ENCODE results near the gene STC2.

The STC2 gene

DNA sequence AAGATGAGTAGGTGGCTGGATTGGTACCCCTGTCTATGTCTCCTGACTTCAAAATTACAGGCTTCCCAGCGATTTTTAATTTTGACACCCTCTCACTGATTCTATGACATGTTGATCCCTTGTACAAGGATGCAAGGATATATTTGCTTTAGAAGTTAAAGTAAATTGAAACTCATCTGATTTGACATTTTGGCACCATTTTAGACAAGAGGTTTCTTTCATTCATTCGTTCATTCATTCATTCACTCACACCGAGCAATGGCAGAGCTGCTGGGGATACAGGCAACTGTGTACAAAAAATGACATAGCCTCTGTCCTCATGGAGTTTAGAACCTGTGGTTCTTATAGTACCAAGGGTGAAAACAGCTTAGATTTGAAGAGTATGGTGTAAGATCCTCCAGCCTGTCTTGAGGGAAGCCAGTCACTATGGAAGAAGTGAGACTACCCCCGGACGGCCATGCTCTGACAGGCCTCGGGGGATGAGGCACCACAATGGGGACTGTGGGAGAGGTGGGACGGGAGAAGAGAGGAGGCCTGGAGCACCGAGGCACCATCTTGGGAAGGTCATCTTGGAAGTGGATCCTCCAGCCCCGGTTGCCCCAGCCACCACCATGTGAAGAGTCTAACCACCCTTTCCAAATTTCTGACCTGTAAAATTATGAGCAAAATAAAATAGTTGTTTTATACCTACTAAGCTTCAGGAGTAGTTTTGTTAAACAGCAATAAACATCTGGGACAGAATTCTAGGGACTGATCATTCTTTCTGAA lies 16.2 kb downstream of the STC2 start:
- DNase-seq, result no peak
- H3K27me3 Mint-ChIP-seq, result peaks cover 84% of the 10 kb centered on the region
- H3K4me1 Mint-ChIP-seq (ENCODE audit: low read depth), result no peaks in the 10 kb centered on the region
- H3K36me3 Mint-ChIP-seq (ENCODE audit: low read depth), result no peaks in the 10 kb centered on the region
- no peak overlapping the region for H3K27ac Mint-ChIP-seq
- H3K9me3 Mint-ChIP-seq, result peaks cover 10% of the 10 kb centered on the region
- H3K4me3 Mint-ChIP-seq, result no peak overlapping the region

DNA sequence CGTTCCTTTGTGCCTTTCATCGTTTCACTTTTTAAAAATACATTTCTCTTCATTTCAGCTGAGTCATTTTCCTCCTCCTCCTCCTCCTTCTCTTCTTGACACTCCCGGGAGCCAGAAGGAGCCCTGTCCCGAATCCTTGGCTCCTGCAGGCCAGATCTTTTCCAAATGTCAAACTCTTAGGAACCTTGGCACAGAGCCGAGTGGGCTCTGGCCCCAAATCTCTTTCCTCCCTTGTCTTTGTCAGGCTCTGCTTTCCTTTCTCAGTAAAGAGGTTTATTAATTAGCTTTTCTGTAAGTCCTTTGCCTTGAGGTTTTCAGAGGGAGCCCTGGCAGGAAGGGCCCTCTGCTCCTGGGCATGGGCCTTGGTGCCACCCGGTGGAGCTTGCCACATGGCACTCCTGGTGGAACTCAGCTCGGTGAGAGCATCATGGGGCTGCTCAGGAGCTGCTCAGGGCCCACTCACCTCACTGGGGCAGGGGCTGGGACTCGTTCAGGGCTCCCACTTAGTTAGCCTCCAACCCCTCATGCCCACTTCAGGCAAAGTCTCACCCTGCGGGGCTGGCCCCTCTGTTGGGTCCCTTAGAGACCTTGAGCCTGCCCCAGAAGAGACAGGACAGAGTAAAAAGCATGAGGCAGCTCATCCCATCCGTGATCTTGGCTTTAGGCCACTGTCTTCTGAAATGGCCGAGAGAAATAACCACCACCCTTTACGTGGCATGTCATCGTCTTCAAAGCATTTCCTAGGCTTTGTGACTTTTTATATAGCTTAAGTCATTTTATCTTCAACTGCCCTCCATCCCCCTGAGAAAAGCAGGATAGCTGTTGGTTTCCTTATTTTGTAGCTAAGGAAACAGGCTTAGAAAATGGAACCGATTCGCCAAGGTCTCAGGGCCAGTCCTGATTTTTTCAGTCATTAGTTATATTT lies 17.1 kb downstream of the STC2 start:
- DNase-seq, result no peak
- H3K4me1 Mint-ChIP-seq (ENCODE audit: low read depth), result no peaks in the 10 kb centered on the region

DNA sequence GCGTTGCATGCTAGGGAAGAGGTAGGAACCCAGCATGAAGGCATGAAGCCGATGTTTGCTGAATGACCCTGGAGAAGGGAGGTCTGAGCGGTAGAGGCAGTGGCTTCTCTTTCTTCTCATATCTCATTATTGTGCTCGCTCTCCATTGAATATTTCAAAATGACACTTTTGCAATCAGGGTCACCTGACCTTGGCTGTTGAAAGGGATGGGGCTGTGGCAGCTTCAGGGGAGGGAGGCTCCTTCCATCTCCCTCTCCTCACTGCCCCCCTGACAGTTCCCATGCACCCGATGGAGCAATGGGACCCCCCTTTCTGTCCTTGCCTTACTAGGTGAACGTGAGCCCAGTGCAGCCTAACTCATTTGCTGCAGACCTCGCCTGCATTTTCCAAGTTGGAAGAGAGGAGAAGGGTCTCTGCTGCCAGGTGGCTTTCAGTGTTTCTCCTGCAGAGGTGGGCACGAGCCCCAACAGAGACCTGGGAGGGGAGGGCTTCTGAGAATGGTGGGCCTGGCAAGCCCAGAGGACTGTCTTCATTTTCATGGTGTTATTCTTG lies 17.9 kb downstream of the STC2 start:
- Mint-ChIP-seq H3K4me3 (no peak overlapping the region), H3K27me3 (peaks cover 79% of the 10 kb centered on the region), H3K4me1 (ENCODE audit: low read depth) (no peaks in the 10 kb centered on the region), H3K27ac (no peak overlapping the region), H3K9me3 (peaks cover 10% of the 10 kb centered on the region), H3K36me3 (ENCODE audit: low read depth) (no peaks in the 10 kb centered on the region)
- no peak for DNase-seq

More for the DNA sequence above, 17.1 kb downstream of the STC2 start:
- H3K27me3 Mint-ChIP-seq, result peaks cover 85% of the 10 kb centered on the region
- H3K9me3 Mint-ChIP-seq, result peaks cover 10% of the 10 kb centered on the region
- H3K4me3 Mint-ChIP-seq, result no peak overlapping the region
- no peak overlapping the region for H3K27ac Mint-ChIP-seq
- no peaks in the 10 kb centered on the region for H3K36me3 Mint-ChIP-seq (ENCODE audit: low read depth)

DNA sequence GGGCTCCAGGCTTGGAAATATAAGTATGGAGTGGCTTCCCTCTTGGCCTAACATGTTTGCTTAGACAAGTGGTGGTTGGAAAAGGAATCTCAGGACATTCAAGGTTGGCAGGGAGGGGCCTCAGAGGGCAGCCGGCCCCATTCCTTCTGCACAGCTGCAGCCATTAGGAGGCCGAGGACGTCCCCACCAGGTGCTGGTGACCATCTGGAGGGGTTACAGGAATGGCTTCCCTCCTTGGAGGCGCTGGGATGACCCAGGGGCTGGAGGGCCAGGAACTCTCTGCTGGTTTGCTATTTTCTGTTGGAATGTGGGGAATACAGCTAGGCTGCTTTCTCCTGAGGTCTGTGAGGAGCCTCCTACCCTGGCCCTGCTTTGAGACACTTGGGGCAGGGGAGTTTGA lies 18.5 kb downstream of the STC2 start:
- DNase-seq, result no peak
- H3K9me3 Mint-ChIP-seq, result peaks cover 10% of the 10 kb centered on the region
- H3K4me3 Mint-ChIP-seq, result no peak overlapping the region
- peaks cover 74% of the 10 kb centered on the region for H3K27me3 Mint-ChIP-seq
- H3K27ac Mint-ChIP-seq, result no peak overlapping the region
- H3K4me1 Mint-ChIP-seq (ENCODE audit: low read depth), result no peaks in the 10 kb centered on the region
- no peaks in the 10 kb centered on the region for H3K36me3 Mint-ChIP-seq (ENCODE audit: low read depth)

DNA sequence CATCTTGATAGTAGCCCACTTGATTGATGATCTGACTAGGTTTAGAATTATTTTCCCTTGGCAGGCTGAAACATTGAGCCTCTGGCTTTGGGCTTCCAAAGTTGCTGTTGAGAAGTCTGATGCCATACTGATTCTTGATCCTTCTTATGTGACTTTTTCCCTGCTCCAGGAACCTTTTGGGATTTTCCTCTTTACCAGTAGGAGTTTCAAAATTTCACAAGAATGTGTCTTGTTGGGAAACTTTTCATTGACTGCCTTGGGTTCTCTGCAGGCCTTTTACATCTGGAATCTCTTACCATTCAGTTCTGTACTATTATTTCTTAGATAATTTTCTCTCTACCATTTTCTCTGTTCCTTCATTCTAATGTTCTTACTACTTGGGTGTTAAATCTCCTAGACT lies 20.0 kb downstream of the STC2 start:
- H3K4me3 Mint-ChIP-seq, result no peak overlapping the region
- no peaks in the 10 kb centered on the region for H3K4me1 Mint-ChIP-seq (ENCODE audit: low read depth)
- H3K27ac Mint-ChIP-seq, result no peak overlapping the region
- peaks cover 67% of the 10 kb centered on the region for H3K27me3 Mint-ChIP-seq
- peaks cover 10% of the 10 kb centered on the region for H3K9me3 Mint-ChIP-seq
- no peak for DNase-seq
- no peaks in the 10 kb centered on the region for H3K36me3 Mint-ChIP-seq (ENCODE audit: low read depth)

DNA sequence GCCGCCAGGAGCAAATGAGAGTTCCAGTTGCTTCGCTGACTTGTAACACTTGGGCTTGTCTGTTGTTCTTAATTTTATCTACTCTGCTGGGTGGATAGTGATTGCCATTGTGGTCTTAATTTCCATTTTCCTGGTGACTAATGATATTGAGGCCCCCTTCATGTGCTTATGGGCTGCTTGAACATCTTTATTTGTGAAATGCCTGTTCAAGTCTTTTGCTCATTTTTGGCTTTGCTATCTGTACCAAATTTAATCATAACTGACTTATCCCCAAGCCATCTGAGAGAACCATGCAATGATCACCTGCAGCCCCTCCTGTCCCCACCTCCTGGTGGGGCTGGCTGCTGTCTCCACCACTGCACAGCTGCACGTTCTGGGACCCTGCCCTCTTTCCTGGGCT lies 20.5 kb downstream of the STC2 start:
- H3K4me1 Mint-ChIP-seq (ENCODE audit: low read depth), result no peaks in the 10 kb centered on the region
- no peaks in the 10 kb centered on the region for H3K36me3 Mint-ChIP-seq (ENCODE audit: low read depth)
- H3K9me3 Mint-ChIP-seq, result peaks cover 10% of the 10 kb centered on the region
- no peak for DNase-seq
- no peak overlapping the region for H3K4me3 Mint-ChIP-seq
- H3K27me3 Mint-ChIP-seq, result peaks cover 65% of the 10 kb centered on the region
- no peak overlapping the region for H3K27ac Mint-ChIP-seq

DNA sequence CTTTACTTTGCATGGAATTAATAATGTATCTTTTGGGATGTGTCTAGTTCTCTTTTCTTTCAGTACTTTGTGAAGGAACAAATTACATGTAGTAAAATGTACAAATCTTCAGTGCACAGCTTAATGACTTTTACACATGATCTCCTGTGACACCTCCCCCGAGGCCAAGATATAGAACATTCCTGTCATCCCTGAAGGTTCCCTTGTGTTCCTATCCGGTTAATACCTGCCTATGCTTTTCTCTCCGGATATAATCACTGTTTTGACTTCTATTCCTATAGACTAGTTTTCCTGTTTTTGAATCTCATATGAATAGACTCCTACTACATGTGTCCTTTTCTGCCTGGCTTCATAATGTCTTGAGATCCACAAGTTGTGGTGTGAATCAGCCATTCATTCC lies 21.5 kb downstream of the STC2 start:
- Mint-ChIP-seq H3K27ac (no peak overlapping the region), H3K27me3 (peaks cover 61% of the 10 kb centered on the region), H3K36me3 (ENCODE audit: low read depth) (no peaks in the 10 kb centered on the region), H3K4me3 (no peak overlapping the region), H3K9me3 (peaks cover 10% of the 10 kb centered on the region), H3K4me1 (ENCODE audit: low read depth) (no peaks in the 10 kb centered on the region)
- DNase-seq, result no peak

DNA sequence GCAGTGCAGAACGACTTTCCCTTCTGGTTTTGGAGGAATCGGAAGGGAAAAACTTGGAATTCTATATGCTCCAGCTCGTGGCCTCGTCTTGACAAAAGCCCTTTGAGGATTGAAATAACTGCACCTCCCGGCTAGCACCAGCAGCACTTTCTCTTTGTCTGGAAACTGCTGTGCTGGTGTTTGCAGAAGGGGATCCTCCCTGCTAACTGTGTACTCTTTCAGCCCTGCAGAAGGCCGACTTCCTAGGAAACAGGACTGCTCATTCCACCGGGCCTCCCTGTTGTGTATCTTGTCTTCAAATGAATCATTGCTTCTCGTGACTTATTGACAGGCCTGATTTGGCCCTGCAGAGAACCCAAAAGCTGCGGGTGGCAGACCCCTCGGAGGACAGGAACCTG lies 23.6 kb downstream of the STC2 start:
- no peaks in the 10 kb centered on the region for H3K4me1 Mint-ChIP-seq (ENCODE audit: low read depth)
- H3K27me3 Mint-ChIP-seq, result peaks cover 46% of the 10 kb centered on the region
- no peak overlapping the region for H3K27ac Mint-ChIP-seq
- no peaks in the 10 kb centered on the region for H3K36me3 Mint-ChIP-seq (ENCODE audit: low read depth)
- DNase-seq, result no peak
- peaks cover 10% of the 10 kb centered on the region for H3K9me3 Mint-ChIP-seq
- no peak overlapping the region for H3K4me3 Mint-ChIP-seq

DNA sequence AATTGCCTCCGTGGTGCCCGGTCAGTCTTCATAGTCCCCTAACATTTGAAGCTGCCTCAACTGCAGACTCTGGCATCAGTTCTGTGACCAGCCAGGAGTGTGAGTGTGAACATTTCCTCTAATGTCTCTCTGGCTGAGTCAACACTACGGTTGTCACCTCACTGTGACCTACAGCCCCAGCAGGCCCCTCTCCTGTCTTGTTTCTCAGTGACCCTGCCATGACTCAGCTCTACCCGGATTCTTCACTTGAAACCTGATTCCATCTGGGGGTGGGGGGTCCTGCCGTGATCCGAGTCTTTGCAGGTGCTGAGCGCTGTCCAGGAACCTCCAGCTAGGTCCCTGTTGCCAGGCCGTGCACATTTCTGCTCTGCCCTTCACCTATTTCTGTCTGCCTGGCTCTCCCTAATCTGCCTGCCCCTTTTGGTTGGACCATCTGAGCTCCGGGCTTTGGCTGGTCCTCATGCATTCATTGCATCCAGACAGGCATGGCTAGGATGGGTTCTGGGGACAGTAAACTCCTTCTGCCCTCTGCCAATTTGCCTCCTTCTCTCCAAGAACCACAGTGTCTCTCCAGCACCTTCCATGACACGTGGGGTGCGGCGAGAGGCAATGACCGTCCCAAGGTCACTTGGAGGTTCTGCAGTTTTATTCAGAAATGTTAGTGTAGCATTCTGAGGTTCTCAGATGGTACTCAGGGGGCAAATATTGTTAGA lies 24.2 kb downstream of the STC2 start:
- no peak for DNase-seq
- no peak overlapping the region for H3K27ac Mint-ChIP-seq
- H3K4me3 Mint-ChIP-seq, result no peak overlapping the region
- H3K9me3 Mint-ChIP-seq, result peaks cover 10% of the 10 kb centered on the region
- H3K27me3 Mint-ChIP-seq, result peaks cover 46% of the 10 kb centered on the region
- H3K4me1 Mint-ChIP-seq (ENCODE audit: low read depth), result no peaks in the 10 kb centered on the region
- H3K36me3 Mint-ChIP-seq (ENCODE audit: low read depth), result no peaks in the 10 kb centered on the region

DNA sequence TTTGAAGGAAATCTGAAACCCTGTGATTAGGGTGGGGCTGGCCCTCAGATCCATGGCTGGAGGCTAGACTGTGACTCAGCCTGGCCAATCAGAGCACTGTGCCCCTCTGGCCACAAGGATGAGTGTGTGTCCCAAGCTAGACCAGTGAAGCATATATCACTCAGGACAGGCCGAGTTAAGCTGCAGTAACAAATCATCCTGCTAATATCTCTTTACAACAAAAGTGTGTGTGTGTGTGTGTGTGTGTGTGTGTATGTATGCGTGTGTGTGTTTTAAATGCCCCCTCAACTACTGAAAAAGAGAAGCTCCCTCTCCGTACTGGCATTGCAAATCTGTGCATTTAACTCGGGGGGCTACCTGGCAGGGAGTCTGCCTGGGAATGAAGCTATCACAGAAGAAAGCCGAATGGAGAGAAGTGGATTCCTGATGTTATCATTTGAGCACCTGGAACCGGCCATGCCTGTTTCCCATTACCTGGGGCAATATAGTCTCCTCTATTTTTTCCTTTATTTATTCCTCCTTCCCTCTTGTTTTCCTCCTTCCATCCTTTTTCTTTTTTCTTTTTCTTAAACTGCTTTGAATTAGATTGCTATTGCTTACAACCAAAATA lies 25.6 kb downstream of the STC2 start:
- peaks cover 42% of the 10 kb centered on the region for H3K27me3 Mint-ChIP-seq
- DNase-seq, result no peak
- H3K4me1 Mint-ChIP-seq (ENCODE audit: low read depth), result no peaks in the 10 kb centered on the region

DNA sequence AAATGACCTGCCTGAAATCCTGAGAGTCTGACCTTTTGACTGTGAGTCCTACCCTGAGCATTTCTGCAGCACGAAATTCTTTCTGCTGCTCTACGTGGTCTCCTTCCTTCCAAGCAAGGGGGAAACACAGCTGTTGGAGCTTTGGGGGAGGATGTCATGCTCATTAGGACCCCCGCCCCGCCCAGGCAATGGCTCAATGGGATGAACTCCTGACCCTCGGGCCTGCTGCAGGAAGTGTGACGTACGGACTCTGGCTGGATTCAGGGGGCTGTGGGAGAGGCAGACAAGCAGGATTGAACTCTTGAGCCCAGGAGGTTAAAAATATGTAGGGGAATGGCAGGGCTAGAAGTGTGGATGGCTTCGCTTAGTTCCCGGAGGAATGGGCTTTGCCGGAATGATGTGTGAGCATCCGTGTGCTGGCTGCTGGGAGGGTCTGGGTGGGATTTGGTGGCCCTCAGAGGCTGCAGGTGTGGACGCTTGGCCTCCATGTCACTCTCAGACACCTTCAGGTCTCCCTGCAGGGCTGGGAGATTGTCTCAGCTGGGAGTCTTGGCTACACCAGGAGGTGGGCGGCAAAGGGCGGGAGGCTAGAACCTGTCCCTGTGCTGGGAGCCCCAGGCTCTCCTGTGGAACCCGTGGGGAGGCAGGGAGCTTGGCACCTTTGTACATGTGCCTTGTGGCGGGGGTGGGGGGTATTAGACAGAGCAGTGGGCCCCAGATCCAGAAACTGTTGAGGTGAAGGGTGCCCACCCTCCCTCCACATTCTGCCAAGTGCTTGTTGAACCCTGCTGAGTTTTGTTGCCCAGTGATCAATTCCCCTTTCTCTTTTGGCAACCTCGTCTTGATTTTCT lies 26.3 kb downstream of the STC2 start:
- no peak for DNase-seq
- Mint-ChIP-seq H3K36me3 (ENCODE audit: low read depth) (no peaks in the 10 kb centered on the region), H3K4me3 (no peak overlapping the region), H3K9me3 (no peaks in the 10 kb centered on the region), H3K4me1 (ENCODE audit: low read depth) (no peaks in the 10 kb centered on the region), H3K27ac (no peak overlapping the region), H3K27me3 (peaks cover 44% of the 10 kb centered on the region)

More for the DNA sequence above, 25.6 kb downstream of the STC2 start:
- Mint-ChIP-seq H3K4me3 (no peak overlapping the region), H3K27ac (no peak overlapping the region), H3K9me3 (peaks cover 1% of the 10 kb centered on the region), H3K36me3 (ENCODE audit: low read depth) (no peaks in the 10 kb centered on the region)

DNA sequence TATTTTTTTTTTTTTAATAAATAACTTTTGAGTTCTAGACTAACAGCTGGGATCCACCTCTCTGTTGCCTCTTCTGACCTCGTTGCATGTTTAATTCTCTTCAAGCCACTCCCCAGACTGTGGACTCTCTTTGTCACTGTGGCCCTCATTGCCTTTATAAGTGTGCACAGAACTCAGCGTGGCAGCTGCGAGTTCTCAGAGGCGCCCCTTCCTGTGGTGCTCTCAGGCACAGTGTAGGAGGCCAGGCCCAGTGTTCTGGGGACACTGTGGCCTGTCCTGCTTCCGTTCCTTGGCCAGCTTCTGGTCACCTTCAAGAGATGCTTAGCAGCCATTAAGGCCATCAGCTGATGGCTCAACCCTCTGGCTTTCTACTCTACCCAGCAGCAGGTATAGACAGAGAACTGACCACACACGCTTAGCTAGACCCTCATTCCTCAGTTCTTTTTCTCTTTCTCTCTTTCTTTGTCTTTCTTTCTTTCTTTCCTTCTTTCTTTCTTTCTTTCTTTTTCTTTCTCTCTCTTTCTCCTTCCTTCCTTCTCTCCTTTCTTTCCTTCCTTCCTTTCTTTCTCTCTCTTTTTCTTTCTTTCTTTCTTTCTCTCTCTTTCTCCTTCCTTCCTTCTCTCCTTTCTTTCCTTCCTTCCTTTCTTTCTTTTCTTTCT lies 27.7 kb downstream of the STC2 start:
- no peak overlapping the region for H3K4me3 Mint-ChIP-seq
- no peak overlapping the region for H3K27ac Mint-ChIP-seq
- no peaks in the 10 kb centered on the region for H3K9me3 Mint-ChIP-seq
- H3K27me3 Mint-ChIP-seq, result peaks cover 44% of the 10 kb centered on the region
- H3K4me1 Mint-ChIP-seq (ENCODE audit: low read depth), result no peaks in the 10 kb centered on the region
- no peaks in the 10 kb centered on the region for H3K36me3 Mint-ChIP-seq (ENCODE audit: low read depth)
- DNase-seq, result no peak

DNA sequence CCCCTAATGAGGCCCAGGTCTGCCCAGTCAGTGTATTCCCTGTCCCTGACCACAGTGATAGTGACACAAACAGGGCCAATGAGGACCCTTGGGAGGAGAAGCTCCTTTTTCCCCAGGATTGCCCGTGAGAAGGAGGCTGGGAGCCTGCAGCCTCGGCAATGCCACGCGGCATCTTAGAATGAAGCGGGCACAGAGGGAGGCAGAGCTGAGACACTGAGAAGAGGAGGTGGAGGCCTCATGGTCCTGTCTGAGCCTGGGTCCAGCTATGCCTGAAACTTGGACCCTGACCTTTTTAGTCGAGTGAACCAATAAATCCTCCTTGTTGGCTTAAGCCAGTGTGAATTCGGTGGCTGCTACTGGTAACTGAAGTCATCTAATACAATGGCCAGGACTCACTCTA lies 28.4 kb downstream of the STC2 start:
- peaks cover 49% of the 10 kb centered on the region for H3K27me3 Mint-ChIP-seq

More for the DNA sequence above, 28.4 kb downstream of the STC2 start:
- Mint-ChIP-seq H3K4me1 (ENCODE audit: low read depth) (no peaks in the 10 kb centered on the region), H3K27ac (no peak overlapping the region), H3K4me3 (no peak overlapping the region), H3K36me3 (ENCODE audit: low read depth) (no peaks in the 10 kb centered on the region), H3K9me3 (no peaks in the 10 kb centered on the region)
- DNase-seq, result no peak

Measured in activated T-cell treated with anti-CD3 and anti-CD28 coated beads, Interleukin-2, amount 50 U/mL, for 24 hours (primary cell).